ENCODE measurements around the gene NUDT9.

GRCh38 chr4:87505862-87506261, 83.5 kb downstream of the NUDT9 start:
- TF ChIP-seq ZNF274 (IDR thresholded peaks at IDR 0.05; ENCODE audit: low read depth, low read length): no peak
- no peak for TF ChIP-seq SUZ12 (IDR thresholded peaks at IDR 0.05; ENCODE audit: extremely low read depth, insufficient read depth, insufficient read length)
- TF ChIP-seq YY1 (IDR thresholded peaks at IDR 0.05; ENCODE audit: insufficient read depth, insufficient read length): no peak

Data from NT2/D1 (cell line).